ENCODE data around the gene RBP3.
A peak's percentile ranks its signal among the peaks of the same experiment; 100 is the strongest.
"Not testable (repeated sequence)": the region's sequence is repeated elsewhere in the genome, so short reads cannot be mapped to it uniquely, and the experiment has no call there.

RBP3 gene

DNA sequence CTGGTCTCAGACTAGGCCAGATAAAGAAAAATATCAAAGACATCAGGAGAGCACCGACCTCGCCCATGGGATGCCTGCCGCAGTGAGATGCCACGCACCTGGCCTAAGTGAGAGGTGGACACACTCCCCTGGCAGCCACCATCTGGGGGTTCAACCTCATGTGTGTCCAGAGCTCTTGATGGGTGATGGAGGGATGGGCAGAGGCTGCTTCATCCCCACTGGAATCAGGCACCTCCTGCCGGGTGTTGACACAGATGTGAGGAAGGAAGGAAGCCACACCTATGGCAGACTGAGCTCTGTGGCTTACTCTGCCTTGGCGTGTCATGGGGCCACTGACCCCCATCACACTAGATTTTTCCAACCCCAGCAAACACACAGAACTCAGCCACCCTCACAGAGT is 24.6 kb downstream of the RBP3 start:
- DNase-seq (ENCODE audit: low read depth): no peak

DNA sequence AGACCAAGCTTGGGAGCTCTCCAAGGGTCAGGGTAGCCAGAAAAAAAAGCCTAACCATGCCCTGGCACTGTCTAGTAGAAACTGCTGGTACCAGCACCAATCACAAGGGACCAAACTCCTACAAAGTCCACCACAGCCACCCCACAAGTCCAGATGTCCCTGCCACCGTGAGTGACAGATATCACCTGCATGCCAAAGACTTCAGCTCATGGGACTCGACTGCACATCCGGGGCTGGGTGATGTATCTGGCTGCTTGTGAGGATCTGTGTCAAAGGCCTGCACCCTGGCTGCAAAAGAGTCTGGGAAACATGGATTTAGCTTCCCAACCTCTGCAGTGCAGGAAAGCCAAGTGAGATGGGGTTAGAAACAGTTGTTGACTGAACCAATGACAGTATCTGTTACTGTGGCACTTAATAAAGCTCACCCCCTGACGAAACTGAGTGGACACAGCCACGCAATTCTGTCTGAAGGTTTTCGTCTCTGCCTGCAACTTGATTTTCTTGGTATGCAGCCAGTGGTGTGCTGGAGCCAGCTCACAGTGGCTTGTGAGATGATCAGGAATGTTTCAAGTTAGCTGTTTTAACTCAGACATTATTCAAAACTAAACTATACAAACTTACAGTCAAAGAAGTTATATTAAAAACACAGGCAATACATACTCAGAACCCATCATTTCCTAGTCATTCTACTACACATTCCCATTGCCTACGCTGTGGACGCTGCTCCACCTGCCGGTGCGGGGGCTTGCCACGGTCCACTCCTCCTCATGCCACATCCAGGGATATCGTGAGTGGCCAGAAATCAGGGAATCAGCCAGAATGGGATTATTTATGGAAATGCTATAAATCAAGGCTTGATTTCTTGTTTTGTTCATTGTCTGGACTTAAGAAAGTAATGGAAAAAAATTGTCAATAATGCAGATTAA is 26.7 kb downstream of the RBP3 start:
- no peak for DNase-seq (ENCODE audit: low read depth)

DNA sequence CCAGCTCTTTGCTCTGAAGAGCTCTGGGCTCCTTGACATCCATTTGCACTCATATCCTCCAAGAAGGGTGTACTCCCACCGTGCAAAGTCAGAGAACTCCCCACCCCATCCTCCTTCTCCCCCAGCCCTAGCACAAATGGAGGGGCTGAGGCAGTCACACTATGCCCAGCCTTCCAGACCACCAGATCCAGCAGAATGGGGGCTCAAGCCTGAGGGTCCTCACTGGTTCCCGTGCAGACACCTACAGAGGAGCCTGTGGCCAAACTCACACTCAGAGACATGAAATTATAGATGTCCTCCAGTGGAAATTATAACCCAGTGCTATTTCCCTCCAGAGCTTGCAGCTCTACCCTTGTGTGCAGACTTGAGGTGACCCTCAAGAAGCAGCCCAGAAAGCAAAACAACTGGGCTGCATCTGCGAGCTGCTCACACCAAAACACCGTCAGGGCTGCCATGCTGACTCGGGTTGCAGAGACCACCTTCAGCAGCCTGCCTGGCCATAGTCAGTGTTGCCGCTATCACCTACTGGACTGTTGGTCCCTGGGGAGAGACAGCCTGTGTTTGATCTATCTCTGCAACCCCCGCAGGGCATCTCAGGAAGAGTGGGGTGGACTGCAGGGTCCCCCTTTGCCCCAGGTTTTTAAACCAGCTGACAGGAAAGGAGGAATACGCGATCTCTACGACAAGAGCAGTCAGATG is 28.5 kb downstream of the RBP3 start:
- no peak for DNase-seq (ENCODE audit: low read depth)

DNA sequence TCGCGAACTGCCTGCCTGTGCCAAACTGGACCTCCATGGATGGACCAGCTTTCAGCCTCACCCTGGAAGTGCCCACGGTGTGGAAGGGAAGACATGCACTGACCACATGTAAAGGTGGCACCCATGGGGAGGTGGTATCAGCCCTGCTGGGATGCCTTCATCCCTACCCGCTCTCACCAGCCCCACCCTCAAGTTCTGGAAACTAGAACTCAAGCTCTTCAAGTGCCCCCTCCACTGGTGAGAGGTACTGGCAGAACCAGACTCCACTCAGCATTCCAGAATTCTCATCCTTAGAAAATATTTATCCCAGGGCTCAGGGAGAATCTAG is 30.0 kb downstream of the RBP3 start:
- no peak for DNase-seq (ENCODE audit: low read depth)

DNA sequence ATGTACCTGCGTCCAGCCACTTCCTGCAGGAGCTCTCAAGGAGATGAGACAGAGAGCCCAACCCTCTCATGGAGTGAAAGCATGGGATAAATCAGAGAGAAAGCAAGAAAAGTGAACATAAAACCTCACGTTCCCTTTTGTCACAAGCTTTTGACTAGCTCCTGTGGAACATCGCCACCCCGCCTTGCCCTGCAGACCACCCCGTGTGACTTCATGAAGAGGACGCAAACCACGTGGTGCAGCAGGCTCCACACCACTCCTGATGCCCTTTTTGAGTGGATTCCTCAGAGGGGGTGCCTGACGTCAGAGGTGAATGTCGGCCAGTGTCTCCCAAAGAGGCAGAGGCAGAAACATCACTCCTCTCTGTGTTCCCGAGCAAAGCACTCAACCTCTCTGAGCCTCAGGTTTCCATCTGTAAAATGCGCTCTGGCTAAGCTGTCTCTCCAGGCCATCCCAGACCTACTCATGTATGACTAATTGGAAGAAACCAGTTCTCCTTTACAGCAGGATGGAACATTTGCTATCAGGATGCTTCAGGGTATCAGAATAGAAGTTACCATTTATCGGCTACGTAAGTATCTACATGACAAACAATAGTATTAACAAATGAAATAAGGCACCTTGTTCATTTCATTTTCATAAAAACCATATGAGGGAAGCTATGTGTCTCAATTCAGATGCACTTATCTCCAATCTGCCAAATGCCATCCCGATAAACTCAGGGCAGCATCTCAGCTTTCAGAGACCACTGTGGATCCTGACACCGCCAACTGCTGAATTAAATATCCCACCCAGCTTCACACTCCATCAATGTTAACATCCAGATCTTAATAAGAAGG is 30.7 kb downstream of the RBP3 start:
- DNase-seq (ENCODE audit: low read depth): no peak

DNA sequence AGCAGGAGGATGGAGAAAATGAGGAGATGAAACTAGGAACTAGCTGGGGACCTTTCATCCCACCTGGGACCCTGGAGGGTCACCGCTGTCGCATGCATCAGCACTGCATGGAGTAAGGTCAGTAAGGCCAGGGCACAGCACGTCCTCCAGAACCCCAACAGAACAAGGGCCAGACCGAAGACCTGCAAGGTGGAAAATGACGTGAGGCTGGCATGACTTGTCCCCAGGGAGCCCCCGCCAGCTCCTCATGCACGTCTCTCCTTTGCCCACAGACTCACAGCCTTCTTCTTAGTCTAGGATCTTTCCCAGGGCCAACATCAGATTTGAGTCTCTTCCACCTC is 31.3 kb downstream of the RBP3 start:
- DNase-seq (ENCODE audit: low read depth): no peak

DNA sequence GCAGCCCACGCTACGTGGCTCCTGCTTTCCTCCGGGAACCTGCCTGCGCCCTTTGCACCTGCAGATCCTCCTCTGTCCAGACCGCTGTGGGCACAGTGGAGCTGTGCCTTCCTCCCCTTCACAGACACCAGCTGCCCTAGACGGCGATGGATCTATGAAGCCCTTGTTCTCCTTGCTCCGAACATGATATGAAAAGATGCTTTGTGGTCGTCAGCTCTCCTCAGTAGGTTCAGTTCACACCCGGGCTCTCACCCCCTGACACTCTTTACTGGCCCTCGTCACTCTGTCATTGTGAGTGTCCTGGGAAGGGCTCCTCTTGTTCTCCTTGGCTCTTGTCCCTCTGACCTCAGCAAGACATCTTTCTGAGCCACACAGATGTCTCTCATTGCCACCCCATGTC is 31.7 kb downstream of the RBP3 start:
- DNase-seq (ENCODE audit: low read depth): no peak

DNA sequence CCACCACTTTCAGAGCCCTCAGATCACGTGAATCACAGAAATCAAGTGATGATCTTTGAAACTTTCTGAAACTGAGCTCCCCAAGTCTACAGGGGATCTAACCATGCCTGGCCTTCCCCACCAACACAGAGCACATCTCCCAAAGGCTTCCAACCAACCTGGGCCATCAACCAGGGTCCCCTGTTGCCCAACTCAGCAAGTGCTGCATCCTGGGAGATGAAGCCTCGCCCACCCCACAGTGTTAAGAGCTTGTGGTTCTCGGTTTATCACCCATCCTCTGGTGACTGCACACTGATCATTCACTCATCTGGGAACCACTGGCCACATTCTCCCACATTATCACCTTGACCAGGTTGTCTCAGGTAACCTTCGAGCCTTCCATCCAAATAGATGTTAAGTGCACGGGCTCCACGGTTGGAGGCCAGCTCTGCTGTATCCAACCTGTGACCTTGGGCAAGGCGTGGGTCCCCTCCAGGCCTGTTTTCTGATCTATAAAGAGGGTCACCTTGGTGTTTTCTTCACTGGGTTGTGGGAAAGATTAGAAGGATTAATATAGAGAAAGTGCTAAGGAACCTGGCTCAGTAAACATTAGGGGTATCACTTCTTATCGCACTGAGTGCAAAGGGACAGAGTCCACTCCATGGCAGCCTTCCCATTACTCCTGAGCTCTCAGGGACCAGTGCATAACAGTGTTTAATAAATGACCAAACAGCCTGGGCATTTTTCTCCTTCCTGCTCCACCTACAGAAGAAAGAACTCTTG is 32.4 kb downstream of the RBP3 start:
- no peak for DNase-seq (ENCODE audit: low read depth)

DNA sequence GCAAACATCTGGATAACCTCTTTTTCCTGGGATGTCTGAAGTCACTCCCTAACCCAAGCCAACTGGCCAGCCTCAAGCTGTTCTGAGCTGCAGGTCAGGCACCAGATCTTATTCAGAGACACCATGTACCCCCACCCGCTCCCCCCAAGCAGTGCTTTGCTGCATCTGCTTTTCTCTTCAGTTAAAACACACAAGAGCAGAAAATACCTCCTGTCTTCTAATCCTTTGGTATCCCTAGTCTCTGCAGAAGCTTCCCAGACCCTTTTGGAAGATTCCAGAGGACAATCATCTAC is 32.9 kb downstream of the RBP3 start:
- DNase-seq (ENCODE audit: low read depth): no peak

DNA sequence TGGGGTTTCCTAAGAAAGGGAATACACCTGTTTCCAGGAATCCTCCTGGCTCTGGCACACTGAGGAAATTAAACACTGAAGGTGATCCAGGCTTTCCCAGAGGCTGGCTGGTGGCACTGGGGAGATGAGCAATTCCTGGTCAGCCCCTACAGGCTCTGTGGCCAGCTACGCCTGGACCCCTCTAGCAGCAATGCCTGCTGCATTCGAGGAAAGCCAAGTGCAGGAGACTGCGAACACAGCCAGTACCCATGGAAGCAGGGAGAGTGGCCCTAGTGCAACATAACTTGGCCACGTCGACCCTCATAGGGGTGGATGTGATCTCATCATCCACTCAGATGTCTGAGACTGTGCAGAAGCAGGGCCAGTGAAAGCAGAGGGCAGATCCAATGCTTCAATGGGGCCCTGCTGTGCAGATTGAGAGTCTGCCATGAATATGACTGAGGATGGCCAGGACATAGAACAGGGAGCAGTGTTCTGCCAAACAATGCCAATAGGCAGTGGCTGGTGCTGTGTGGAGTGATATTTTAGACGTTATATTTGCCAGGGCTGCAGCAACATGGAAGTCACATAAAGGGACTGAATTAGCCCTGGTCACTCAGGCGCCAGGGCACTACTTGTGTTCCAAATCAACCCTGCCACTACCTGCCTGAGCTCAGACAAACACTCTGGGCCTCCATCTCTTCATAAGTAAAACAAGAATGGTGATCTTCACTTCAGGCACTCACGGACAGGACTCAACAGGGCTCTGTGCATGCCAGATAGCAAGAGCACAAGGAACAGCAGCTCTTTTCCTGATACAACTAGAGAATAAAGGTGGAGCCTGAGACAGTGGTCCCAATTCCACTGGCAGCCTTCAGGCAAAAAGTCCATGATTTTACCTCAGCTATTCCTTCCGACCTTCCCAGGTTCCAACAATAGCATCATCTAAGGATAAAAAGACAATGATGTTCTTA is 33.5 kb downstream of the RBP3 start:
- no peak for DNase-seq (ENCODE audit: low read depth)

DNA sequence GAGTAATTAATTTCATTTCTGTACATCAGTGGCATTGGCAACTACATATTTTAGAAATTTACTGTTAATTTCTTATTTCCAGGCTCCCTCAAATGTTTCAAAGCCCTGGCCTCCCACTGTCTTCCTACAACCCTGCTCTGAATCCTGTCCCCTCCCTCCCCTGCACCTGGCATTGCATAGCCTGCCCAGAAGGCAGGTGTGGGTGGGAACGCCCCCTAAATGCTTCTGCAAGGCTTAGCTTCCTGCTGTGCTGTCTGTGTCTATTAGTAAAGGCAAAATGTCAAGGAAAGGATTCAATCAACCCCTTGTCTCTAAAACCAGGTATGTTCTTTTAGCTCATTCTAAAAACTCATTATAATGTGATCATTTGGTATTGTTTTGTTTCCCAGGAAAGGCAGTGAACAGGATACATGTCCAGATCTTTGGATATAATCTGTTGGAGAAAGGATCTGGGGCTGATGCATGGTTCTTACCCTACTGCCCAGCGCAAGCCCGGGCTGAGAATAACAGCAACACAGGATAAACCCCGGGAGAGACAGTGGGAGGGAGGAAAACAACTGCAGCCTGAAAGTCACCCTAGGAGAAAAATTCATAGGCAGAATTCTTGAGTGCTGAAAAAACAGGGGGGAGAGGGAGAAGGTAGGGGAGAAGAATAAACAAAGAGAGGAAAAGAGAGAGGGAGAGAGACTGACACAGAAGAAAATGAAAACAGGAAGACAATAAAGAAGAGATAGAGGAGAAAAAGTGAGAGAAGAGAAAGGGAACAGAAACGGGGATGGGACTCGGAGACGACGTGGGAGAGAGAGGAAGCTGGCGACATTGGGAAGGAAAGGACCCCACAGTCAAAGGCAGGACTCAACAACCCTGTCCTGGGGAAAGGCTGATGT is 35.3 kb downstream of the RBP3 start:
- no peak for DNase-seq (ENCODE audit: low read depth)

DNA sequence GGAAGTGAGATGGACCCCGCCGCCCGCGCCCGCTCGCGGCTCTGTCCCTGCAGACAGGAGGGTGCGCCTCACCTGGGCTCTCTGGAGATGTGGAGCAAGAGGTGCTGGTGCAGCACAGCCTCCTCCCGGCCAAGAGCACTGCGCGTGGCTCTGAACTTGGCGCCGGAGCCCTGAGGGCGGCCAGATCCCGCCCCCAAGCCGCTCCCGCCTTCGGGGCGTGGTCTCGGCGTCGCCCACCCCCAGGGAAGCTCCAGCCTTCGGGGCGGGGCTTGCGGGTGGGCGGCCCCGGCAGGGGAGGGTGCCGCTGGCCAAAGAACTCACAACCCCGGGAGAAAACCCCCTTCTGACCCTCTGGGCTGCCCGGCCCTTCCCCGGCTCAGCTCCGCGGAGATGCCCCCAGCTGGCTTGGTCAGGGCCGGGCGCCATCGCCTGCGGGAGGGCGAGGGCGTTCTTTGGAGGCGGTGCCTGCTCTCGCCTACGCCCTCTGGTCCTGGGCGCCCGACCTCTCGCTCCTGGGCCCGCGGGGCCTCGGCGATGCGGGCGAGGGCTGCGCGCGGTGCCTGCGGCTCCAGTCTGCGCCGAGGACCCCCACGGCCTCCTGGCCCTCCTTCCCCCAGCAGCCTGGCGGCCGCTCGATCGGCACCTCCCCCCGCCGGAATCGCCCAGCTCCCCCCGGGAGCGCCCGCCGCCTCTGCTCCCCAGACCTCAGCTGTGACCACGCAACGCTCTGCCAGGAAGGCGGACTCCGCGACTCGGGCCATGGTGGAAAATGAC is 36.2 kb downstream of the RBP3 start, which contains the start of gene ZNF488:
TSS of gene ZNF488 (minus strand) at position 146 of the 774 bp plus-strand sequence. CDS start 15,464 bp downstream, outside the sequence.
- peak; percentile 58 for DNase-seq (ENCODE audit: low read depth)

DNA sequence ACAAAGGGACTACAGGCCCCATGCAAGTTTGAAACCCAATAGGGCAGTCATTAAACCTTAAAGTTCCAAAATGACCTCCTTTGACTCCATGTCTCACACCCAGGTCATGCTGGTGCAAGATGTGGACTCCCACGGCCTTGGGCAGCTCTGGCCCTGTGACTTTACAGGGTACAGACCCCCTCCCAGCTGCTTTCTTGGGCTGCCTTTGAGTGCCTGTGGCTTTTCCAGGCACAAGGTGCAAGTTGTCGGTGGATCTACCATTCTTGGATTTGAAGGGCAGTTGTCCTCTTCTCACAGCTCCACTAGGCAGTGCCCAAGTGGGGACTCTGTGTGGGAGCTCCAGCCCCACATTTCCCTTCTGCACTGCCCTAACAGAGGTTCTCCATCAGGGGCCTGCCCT is 37.9 kb downstream of the RBP3 start:
- not testable (repeated sequence) for DNase-seq (ENCODE audit: low read depth)

DNA sequence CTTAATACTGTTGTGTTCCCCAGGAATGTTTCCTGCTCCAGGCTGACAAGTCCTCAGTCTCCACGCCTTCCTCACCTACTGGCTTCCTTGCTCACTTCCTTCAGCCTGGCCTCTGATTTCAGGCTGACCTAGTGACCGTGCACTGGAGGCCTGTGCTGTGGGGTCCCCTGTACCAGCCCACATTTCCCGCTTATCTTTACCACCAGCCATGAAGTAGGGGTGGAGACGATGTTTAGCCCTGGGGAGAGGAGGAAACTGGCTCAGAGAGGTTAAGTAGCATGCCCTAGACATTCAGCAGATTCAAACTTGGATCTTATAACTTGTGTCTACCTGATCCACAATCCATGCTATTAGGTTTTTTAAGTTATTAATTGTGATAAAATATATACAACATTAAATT is 40.7 kb downstream of the RBP3 start:
- DNase-seq (ENCODE audit: low read depth): no peak

DNA sequence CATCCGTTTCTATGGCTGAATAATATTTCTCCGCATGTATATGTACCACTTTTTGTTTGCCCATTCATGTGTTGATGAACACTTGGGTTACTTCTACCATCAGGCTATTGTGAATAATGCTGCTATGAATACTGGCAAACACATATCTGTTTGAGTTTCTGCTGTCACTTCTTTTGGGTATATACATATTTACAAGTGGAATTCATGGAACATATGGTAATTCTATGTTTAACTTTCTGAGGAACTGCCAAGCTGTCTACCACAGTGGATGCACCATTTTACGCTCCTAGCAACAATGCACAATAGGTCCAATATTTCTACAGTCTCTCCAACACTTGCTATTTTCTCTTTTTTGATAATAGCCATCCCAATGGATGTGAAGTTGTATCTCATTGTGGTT is 41.5 kb downstream of the RBP3 start:
- DNase-seq (ENCODE audit: low read depth): no peak

DNA sequence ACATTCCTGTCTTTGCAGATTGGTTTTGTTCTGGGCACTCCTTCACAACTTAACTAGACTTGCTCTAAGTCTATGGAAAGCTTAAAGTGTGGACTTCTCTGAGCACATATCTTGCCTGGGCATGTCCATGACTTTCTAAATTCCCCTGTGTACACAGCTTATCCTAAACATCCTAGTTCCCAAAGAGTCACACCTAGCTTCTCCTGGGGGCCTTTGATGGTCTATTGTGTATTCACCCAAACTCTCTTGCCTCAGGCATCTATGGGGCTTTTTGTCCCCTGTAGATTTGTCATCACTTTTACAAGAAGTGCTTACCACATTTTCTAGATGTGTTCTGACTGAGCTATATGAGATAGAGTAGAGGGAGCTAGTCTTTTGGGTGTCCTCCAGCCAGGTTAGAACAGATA is 48.2 kb downstream of the RBP3 start:
- no peak for DNase-seq (ENCODE audit: low read depth)

DNA sequence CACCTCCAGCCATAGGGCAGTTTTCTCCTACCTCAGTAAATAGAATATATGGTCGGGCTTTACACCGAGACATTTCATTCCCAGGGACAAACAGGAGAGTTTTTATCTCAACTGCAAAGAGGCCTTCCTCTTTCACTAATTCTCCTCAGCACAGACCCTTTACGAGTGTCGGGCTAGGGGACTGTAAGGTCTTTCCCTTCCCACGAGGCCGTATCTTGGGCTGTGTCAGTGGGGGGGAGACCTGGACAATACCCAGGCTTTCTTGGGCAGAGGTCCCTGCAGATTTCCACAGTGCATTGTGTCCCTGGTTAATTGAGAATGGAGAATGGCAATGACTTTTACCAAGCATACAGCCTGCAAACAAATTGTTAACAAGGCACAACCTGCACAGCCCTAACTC is 49.1 kb downstream of the RBP3 start:
- no peak for DNase-seq (ENCODE audit: low read depth)

DNA sequence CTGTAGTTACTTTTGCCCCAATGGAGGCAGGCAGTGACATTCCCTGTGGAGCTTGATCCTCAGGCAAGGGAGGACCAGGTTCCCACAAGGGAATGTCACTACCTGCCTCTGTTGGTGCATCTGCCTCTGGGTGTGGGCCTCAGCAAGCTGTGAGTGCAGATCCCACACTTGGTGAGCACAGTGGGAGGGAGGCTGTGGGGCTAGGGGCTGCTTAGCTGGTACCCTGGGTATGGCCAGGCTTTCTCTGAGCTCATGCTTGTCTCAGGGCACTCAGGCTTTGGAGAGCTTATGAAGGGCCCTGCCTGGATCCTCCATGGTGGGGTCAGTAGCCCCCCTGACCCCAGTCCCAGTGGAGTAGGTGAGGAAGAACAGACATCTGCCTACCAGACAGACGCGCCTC is 52.1 kb downstream of the RBP3 start:
- DNase-seq (ENCODE audit: low read depth): no peak

DNA sequence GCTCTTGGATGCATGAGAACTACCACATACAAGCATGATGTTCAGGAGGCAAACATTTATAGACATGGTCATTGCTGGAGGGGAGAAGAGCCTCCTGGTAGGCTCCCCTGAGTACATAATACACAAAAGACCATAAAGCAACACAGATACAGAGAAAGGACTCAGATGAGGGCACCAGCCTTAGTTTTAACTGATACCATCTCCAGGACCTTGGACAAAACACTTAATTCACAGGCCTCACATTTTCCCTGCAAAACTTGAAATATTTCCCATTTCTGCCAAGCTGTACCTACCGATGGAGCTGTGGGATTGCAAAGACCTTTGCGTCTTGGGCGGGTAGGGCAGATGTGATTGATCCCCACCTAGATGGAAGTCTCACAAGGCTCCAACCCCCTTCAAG is 52.6 kb downstream of the RBP3 start:
- DNase-seq (ENCODE audit: low read depth): no peak

Measured in T follicular helper cell (primary cell).